ENCODE data around the gene OSBPL2. TPM values are rescaled to one million over a fixed set of nuclear protein-coding genes. Genes with fewer than 3 reads are reported as not detected.

Gene OSBPL2
- total and polyA plus RNA-seq, 12 donors: 12.6 to 55.7 (median 39.8) TPM

DNA sequence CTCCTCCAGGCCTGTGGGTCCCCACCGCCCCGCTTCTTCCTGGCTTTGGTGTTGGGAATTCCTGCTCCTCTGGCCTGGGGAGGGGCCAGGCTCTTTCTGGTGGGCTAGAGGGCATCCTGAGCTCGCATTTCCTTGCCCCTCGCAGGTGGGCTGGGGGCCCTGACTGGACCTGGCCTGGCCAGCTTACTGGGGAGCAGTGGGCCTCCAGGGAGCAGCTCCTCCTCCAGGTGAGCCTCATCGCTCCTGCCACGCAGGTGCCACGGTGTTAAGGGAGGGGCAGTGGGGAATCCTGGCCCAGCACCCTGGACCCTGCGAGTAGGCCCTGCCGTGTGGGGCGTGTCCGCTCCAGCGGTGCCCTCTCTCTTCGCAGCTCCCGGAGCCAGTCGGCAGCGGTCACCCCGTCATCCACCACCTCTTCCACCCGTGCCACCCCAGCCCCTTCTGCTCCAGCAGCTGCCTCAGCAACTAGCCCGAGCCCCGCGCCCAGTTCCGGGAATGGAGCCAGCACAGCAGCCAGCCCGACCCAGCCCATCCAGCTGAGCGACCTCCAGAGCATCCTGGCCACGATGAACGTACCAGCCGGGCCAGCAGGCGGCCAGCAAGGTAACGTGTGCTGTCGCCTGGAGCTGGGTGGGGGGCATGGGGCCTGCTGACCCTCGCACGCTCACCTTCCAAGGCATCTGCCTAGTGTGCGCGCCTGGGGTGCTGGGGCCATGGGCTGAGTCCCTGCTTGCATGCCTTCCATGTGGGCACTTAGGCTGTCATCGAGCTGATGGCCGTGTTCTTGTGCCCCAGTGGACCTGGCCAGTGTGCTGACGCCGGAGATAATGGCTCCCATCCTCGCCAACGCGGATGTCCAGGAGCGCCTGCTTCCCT, 69.1 kb downstream of the OSBPL2 start:
- H3K36me3 ChIP-seq: peaks cover 8 to 86% (median 75%) of the 10 kb centered on the region in 9 donors
- intact Hi-C loops (cut with DNase I): loop anchor here in 3 of 10 donors (5.0 to 10.0 kb wide), 3 partner anchors 35 to 187 kb away; no protein-coding TSS in a partner anchor
- DNase-seq (peak in 1 of 2 donors; percentile 22), ATAC-seq (peak in 1 of 8 donors; percentile 1)
- no peaks in the 10 kb centered on the region for H3K9me3 ChIP-seq
- H3K4me3 ChIP-seq: no peak overlapping the region
- TF ChIP-seq, protein P1, sequence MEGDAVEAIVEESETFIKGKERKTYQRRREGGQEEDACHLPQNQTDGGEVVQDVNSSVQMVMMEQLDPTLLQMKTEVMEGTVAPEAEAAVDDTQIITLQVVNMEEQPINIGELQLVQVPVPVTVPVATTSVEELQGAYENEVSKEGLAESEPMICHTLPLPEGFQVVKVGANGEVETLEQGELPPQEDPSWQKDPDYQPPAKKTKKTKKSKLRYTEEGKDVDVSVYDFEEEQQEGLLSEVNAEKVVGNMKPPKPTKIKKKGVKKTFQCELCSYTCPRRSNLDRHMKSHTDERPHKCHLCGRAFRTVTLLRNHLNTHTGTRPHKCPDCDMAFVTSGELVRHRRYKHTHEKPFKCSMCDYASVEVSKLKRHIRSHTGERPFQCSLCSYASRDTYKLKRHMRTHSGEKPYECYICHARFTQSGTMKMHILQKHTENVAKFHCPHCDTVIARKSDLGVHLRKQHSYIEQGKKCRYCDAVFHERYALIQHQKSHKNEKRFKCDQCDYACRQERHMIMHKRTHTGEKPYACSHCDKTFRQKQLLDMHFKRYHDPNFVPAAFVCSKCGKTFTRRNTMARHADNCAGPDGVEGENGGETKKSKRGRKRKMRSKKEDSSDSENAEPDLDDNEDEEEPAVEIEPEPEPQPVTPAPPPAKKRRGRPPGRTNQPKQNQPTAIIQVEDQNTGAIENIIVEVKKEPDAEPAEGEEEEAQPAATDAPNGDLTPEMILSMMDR (IDR thresholded peaks at IDR 0.05): no peak
- WGBS, 2 donors: 77% methylated on average over 42 of the region's 42 CpGs
- peak overlapping the region in 3 of 10 donors; percentile 1 to 63 (median 23) for H3K27ac ChIP-seq
- H3K4me1 ChIP-seq: peaks cover 18 to 53% (median 30%) of the 10 kb centered on the region in 9 donors
- no peaks in the 10 kb centered on the region for H3K27me3 ChIP-seq

DNA sequence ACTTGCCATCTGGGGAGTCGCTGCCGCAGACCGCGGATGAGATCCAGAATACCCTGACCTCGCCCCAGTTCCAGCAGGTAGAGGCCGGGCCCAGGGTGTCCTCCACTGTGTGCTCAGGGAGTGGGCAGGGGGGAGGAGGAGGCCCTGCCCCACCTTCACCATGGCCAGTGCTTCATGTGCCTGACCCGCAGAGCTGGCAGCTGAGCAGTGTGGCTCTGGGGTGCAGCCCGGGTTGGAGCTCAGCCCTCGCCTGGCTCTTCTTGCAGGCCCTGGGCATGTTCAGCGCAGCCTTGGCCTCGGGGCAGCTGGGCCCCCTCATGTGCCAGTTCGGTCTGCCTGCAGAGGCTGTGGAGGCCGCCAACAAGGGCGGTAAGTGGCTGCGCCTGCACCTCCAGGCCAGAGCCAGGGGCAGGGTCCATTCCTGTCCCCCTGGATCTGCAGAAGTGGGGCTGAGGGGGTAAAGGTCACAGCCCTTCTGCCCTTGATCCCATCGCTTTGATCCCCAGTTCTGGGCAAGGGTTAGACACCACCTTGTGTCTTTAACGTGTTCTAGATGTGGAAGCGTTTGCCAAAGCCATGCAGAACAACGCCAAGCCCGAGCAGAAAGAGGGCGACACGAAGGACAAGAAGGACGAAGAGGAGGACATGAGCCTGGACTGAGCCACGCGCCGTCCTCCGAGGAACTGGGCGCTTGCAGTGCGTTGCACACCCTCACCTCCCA, 69.9 kb downstream of the OSBPL2 start:
- peaks cover 8 to 94% (median 83%) of the 10 kb centered on the region in 9 donors for H3K36me3 ChIP-seq
- intact Hi-C loops (cut with DNase I): loop anchor here in 3 of 10 donors (5.0 to 10.0 kb wide), 3 partner anchors 34 to 187 kb away; no protein-coding TSS in a partner anchor
- ATAC-seq (peak in 6 of 8 donors; percentile 2 to 71 (median 9)), DNase-seq (no peak)
- H3K27me3 ChIP-seq: no peaks in the 10 kb centered on the region
- H3K27ac ChIP-seq: peak overlapping the region in 4 of 10 donors; percentile 23 to 63 (median 33)
- H3K4me1 ChIP-seq: peaks cover 18 to 53% (median 30%) of the 10 kb centered on the region in 9 donors
- TF ChIP-seq, protein P1 (IDR thresholded peaks at IDR 0.05): no peak
- no peak overlapping the region for H3K4me3 ChIP-seq
- 80 to 90% methylated on average over 29 of the region's 29 CpGs for WGBS, 2 donors
- no peaks in the 10 kb centered on the region for H3K9me3 ChIP-seq

DNA sequence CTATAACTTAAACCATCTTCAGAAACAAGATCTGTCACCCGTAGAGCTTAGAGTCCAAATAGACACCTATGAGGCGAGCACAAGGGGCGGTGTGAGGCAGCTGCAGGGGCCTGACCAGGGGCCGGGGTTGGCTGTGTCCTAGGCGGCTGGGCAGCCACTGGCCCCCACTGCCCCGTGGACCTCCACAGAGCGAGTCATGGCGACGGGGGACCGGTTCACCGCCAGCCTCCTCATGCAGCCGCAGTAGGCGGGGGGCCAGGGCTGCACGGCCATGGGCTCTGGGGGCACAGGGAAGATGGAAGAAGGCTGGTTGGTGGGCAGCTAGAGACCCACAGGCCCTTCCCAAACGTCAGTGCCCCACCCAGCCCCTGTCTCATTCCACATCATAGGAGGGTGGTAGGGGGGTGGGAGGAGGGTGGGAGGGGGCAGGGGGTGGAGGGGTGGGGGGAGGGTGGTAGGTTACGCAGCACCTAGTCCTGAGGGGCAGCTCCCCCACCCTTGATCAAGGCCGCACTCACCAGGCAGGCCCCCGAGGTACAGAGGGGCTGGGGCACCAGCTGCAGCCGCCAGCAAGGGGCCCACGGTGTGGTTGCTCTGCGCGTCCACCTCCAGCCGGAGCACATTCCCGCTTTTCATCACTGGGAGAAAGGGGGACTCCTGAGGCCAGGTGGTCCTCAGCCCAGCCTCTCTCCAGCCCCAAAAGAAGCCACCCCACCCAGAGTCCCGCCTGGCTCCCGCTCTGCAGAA, 71.0 kb downstream of the OSBPL2 start:
- no peak for ATAC-seq
- intact Hi-C loops (cut with DNase I): loop anchor here in 3 of 10 donors (5.0 to 10.0 kb wide), 3 partner anchors 33 to 185 kb away; no protein-coding TSS in a partner anchor
- peaks cover 8 to 95% (median 85%) of the 10 kb centered on the region in 9 donors for H3K36me3 ChIP-seq
- TF ChIP-seq, protein P1 (IDR thresholded peaks at IDR 0.05): no peak
- peaks cover 9 to 44% (median 19%) of the 10 kb centered on the region in 9 donors for H3K4me1 ChIP-seq
- no peak overlapping the region for H3K27ac ChIP-seq
- H3K27me3 ChIP-seq: no peaks in the 10 kb centered on the region
- no peak overlapping the region for H3K4me3 ChIP-seq
- WGBS, 2 donors: 84 to 86% methylated on average over 20 to 26 of the region's 26 CpGs
- DNase-seq: no peak
- no peaks in the 10 kb centered on the region for H3K9me3 ChIP-seq
